GM23248 (cell line): ENCODE results near the gene MGAT4B. TPM values are rescaled to one million over a fixed set of nuclear protein-coding genes. Genes with fewer than 3 reads are reported as not detected.

Experiments
- DNase-seq: peaks from one replicate; pipeline ENCODE4 v3.0.0-alpha.2; 2015
- H2AFZ ChIP-seq: fragments of 200-600 bp; sonication (generic); 2 replicates; pipeline ENCODE4 v1.6.1; 2016; ENCODE audit warnings: antibody characterized with exemption
- H3F3A ChIP-seq: fragments of 200-600 bp; sonication (generic); 2 replicates; pipeline ENCODE4 v1.6.1; 2016; ENCODE audit warnings: mild to moderate bottlenecking, antibody characterized with exemption, mixed run types; ENCODE audit not compliant: insufficient read depth
- H3K27ac ChIP-seq: fragments of 200-600 bp; sonication (generic); 2 replicates; pipeline ENCODE4 v1.5.1; 2016; ENCODE audit warnings: mild to moderate bottlenecking
- H3K27me3 ChIP-seq: fragments of 200-600 bp; sonication (generic); replicated peaks from 2 replicates; pipeline ENCODE4 v1.6.1; 2016; ENCODE audit warnings: mild to moderate bottlenecking; ENCODE audit not compliant: insufficient read depth
- H3K36me3 ChIP-seq: fragments of 200-600 bp; sonication (generic); 2 replicates; pipeline ENCODE4 v1.6.1; 2016; ENCODE audit warnings: low read depth, mild to moderate bottlenecking
- H3K4me1 ChIP-seq: fragments of 200-600 bp; sonication (generic); 2 replicates; pipeline ENCODE4 v1.6.1; 2016; ENCODE audit warnings: mild to moderate bottlenecking; ENCODE audit not compliant: insufficient read depth
- H3K4me2 ChIP-seq: fragments of 200-600 bp; sonication (generic); one replicate; pipeline ENCODE4 v1.6.1; 2016; ENCODE audit warnings: mild to moderate bottlenecking; ENCODE audit not compliant: unreplicated experiment
- H3K4me3 ChIP-seq: fragments of 200-600 bp; sonication (generic); 2 replicates; pipeline ENCODE4 v1.5.1; 2016; ENCODE audit warnings: mild to moderate bottlenecking
- H3K79me2 ChIP-seq: fragments of 200-600 bp; sonication (generic); 2 replicates; pipeline ENCODE4 v1.6.1; 2016; ENCODE audit warnings: mild to moderate bottlenecking; ENCODE audit not compliant: insufficient read depth
- H3K9ac ChIP-seq: fragments of 200-600 bp; sonication (generic); 2 replicates; pipeline ENCODE4 v1.6.1; 2016; ENCODE audit warnings: mild to moderate bottlenecking
- H3K9me2 ChIP-seq: fragments of 200-600 bp; sonication (generic); 2 replicates; pipeline ENCODE4 v1.6.1; 2016; ENCODE audit warnings: mixed run types, mild to moderate bottlenecking, moderate library complexity; ENCODE audit not compliant: insufficient read depth
- H3K9me3 ChIP-seq: fragments of 200-600 bp; sonication (generic); one replicate; pipeline ENCODE4 v1.6.1; 2017; ENCODE audit warnings: low read depth
- H4K20me1 ChIP-seq: fragments of 200-600 bp; sonication (generic); 2 replicates; pipeline ENCODE4 v1.6.0; 2016; ENCODE audit not compliant: insufficient read depth
- EZH2 ChIP-seq: fragments of 200-600 bp; sonication (generic); IDR thresholded peaks from 2 replicates; pipeline ENCODE4 v1.6.1; 2018; ENCODE audit warnings: antibody characterized with exemption, mild to moderate bottlenecking; ENCODE audit not compliant: insufficient read depth, poor library complexity, severe bottlenecking
- EZH2phosphoT487 ChIP-seq: fragments of 200-600 bp; sonication (generic); IDR thresholded peaks from 2 replicates; pipeline ENCODE4 v1.6.1; 2018; ENCODE audit warnings: antibody characterized with exemption, moderate library complexity, mild to moderate bottlenecking, low read depth; ENCODE audit not compliant: insufficient read depth
- WGBS, 2 experiments: methylation state at CpG; one replicate each; pipeline ENCODE4 v1.1.6; 2015 to 2017; ENCODE audit warnings: low lambda C conversion rate in 2 of 2, low coverage in 1 of 2; ENCODE audit errors: missing lambda C conversion rate in 2 of 2; 5-methylcytosine and 5-hydroxymethylcytosine counted together
- in situ Hi-C: fragments of 300-500 bp; cut with MboI; formaldehyde crosslinking; loops from 2 replicates; pipeline ENCODE4 v1.15.0; 2020
- polyA plus RNA-seq: library from polyadenylated mRNA; unstranded; fragments of >200 nt; fragmentation: Nextera tagmentation; extraction: Ambion mirVana; gene quantifications from 2 replicates; pipeline ENCODE4 v1.2.1, GENCODE V29; 2016
- total RNA-seq: library from RNA; depleted of rRNA; stranded (reverse); fragments of >200 nt; shearing (Covaris generic); gene quantifications from 2 replicates; pipeline ENCODE4 v1.2.3, GENCODE V29; 2014

Gene MGAT4B
- total and polyA plus RNA-seq, 2 experiments from 2014 or later = 28.0 to 143 TPM

DNA sequence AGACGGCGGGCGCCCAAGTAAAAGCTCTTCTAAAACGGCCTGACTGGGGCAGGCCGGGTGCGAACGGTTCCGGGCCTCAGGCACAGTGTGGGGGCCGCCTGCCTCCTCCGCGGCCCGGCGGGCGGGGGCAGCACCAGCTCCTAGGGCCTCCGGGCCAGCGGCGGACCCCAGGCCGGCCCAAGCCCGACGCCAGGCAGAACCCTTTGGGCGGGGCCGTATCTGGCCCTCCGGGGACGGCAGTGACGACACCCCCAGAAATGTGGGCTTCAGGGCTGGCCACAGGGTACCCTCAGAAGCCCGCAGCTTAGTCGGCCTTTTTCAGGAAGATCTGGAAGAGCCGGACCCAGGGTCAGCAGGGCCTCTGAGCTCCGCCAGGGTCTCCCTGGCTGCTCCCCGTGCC lies 8.9 kb downstream of the MGAT4B start:
- no peak overlapping the region for H3K27ac ChIP-seq
- H3K27me3 ChIP-seq = no peaks in the 10 kb centered on the region
- H3K79me2 ChIP-seq = peaks cover 11% of the 10 kb centered on the region
- H3K36me3 ChIP-seq = peaks cover 9% of the 10 kb centered on the region; the same call in 1 of the 2 replicates
- H3K9me2 ChIP-seq = no peaks in the 10 kb centered on the region
- no peak overlapping the region for H2AFZ ChIP-seq
- in situ Hi-C loops = no loop called here
- H3K4me2 ChIP-seq = no peak overlapping the region
- no peak for TF ChIP-seq EZH2phosphoT487
- TF ChIP-seq EZH2 = no peak
- no peaks in the 10 kb centered on the region for H4K20me1 ChIP-seq
- H3K9me3 ChIP-seq = no peaks in the 10 kb centered on the region
- H3K9ac ChIP-seq = no peak overlapping the region
- no peaks in the 10 kb centered on the region for H3K4me1 ChIP-seq
- 96 to 100% methylated on average over 19 to 29 of the region's 30 CpGs for WGBS, 2 experiments
- peaks cover 5% of the 10 kb centered on the region for H3F3A ChIP-seq
- H3K4me3 ChIP-seq = no peak overlapping the region
- no peak for DNase-seq

DNA sequence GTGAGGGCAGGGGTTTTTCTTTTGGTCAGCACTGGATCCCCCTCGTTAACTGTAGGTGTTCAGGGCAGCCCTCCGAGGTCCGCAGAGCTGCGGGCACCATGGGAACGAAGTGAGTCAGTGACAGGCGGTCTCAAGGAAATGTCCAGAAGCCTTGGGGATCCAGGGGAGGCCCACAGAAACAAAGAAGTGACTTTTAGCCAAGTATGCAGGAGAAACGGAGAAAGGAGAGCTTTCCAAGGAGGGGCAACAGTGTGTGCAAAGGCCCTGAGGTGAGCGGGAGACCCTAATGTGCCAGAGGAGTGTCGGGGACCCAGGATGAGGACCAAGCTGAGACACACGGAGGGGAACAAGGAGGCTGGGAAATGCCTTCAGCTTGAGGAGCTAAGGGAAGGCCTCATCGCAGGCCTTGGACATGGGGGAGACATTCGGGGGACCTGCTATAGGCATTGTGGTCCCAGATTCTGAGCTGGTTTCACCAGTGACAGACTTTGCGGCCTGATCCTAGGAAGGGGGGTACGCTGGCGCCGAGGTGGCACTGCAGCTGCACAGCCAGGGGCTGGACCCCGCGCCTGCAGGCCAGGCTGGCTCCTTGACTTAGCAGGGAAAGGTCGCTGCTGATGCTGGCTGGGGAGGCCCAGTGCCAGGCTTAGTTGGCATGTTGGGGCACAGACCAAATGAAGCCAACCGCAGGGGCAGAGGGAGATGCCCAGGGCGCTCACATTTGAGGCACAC lies 9.6 kb downstream of the MGAT4B start:
- Histone ChIP-seq H3K36me3 (peaks cover 9% of the 10 kb centered on the region; the same call in 1 of the 2 replicates), H3F3A (peaks cover 5% of the 10 kb centered on the region), H3K4me3 (peak overlapping the region; percentile 69), H4K20me1 (no peaks in the 10 kb centered on the region), H3K27ac (peak overlapping the region; percentile 41), H3K9me2 (no peaks in the 10 kb centered on the region), H3K9ac (peak overlapping the region; percentile 76; the same call in 1 of the 2 replicates), H3K4me2 (peak overlapping the region; percentile 62), H3K79me2 (peaks cover 4% of the 10 kb centered on the region), H3K4me1 (no peaks in the 10 kb centered on the region), H3K9me3 (no peaks in the 10 kb centered on the region), H2AFZ (no peak overlapping the region), H3K27me3 (no peaks in the 10 kb centered on the region)
- in situ Hi-C loops = no loop called here
- DNase-seq = no peak
- WGBS, 2 experiments = 87 to 88% methylated on average over 20 to 21 of the region's 21 CpGs
- TF ChIP-seq EZH2 (no peak), EZH2phosphoT487 (no peak)

- H3K27me3 ChIP-seq = no peaks in the 10 kb centered on the region
- in situ Hi-C loops = no loop called here
- peak overlapping the region; percentile 69 for H3K4me3 ChIP-seq
- H3K27ac ChIP-seq = peak overlapping the region; percentile 41
- no peaks in the 10 kb centered on the region for H3K9me2 ChIP-seq
- peak overlapping the region; percentile 62 for H2AFZ ChIP-seq
- H4K20me1 ChIP-seq = no peaks in the 10 kb centered on the region
- DNase-seq = peak; percentile 94
- H3K79me2 ChIP-seq = no peaks in the 10 kb centered on the region
- peak overlapping the region; percentile 76 for H3K9ac ChIP-seq
- H3K9me3 ChIP-seq = no peaks in the 10 kb centered on the region
- peaks cover 7% of the 10 kb centered on the region; the same call in 1 of the 2 replicates for H3K36me3 ChIP-seq
- no peak for TF ChIP-seq EZH2
- TF ChIP-seq EZH2phosphoT487 = no peak
- no peaks in the 10 kb centered on the region for H3K4me1 ChIP-seq
- peak overlapping the region; percentile 62 for H3K4me2 ChIP-seq
- peaks cover 5% of the 10 kb centered on the region for H3F3A ChIP-seq
- WGBS, 2 experiments = 6% methylated on average over 63 to 99 of the region's 113 CpGs
Observed at GRCh38 chr5:179795863-179796833, 10.5 kb downstream of the MGAT4B start.
